ENCODE results near the gene GTSF1L. TPM values are rescaled to one million over a fixed set of nuclear protein-coding genes. Genes with fewer than 3 reads are reported as not detected.

Gene GTSF1L
- total RNA-seq, 2 experiments from 2014 or later: not detected

DNA sequence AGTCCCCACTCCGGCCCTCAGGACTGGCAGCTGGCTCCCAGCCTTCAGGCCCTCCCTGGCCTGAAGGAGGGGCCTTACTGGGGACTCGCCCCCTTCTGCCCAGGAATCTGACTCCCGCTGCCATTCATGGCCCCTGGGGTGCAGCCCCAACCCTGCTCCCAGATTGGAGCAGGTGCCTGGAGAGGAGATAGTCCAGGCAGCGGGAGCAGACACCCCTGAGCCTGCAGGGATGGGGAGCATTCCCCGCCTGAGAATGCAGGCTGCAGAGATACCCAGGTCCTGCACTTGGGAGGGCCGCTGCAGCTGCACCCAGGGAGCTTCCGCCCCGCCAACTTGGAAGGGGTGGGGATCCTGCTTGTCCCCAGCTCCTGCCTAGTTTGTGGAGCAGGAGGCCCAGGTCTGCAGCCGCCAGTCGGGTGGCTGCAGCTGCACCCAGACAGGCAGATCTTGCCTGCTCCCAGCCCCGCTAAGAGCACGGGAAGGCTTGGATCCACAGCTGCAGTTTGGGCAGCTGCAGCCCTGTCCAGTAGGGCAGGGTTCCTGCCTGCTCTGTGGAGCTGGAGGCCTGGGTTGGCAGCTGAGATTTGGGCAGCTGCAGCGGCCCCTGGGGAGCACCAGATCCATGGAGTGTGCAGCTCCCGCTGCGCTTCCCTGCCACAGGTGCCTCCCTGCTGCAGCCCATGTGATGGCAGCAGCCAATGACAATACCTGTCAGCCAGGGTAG is 5.2 kb downstream of the GTSF1L start:
- peaks cover 8% of the 10 kb centered on the region for H3K36me3 Mint-ChIP-seq (ENCODE audit: low read depth)
- H3K4me3 Mint-ChIP-seq: peak overlapping the region; percentile 54
- POLR2A ChIA-PET: no interaction called here
- H3K27ac Mint-ChIP-seq: peak overlapping the region; percentile 70
- peaks cover 24% of the 10 kb centered on the region for H3K4me1 Mint-ChIP-seq
- DNase-seq: no peak
- H3K27me3 Mint-ChIP-seq: no peaks in the 10 kb centered on the region
- no peaks in the 10 kb centered on the region for H3K9me3 Mint-ChIP-seq
- CTCF ChIA-PET: interaction anchor here (0.5 to 1.4 kb wide), 5 partner anchors 14 to 272 kb away, joined by 3 to 4 read pairs (median 3); no protein-coding TSS in a partner anchor

DNA sequence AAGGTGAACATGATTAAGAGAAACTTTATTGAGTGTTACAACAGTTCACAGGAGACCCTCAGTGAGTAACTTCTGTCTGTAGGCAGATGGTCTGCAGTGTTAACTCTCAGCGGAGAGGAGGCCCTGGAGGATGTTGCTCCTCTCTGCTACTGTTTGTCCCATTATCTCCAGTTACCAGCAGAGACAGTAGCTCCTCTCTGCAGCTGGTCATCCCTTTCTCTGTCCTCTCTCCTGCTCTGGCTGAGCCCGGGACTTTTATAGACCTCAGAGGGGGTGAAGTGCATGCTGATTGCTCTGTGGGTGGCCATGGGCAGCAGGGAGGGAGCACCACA is 5.7 kb downstream of the GTSF1L start:
- POLR2A ChIA-PET: no interaction called here
- H3K27me3 Mint-ChIP-seq: no peaks in the 10 kb centered on the region
- DNase-seq: no peak
- H3K27ac Mint-ChIP-seq: no peak overlapping the region
- H3K36me3 Mint-ChIP-seq (ENCODE audit: low read depth): peaks cover 12% of the 10 kb centered on the region
- peaks cover 24% of the 10 kb centered on the region for H3K4me1 Mint-ChIP-seq
- H3K9me3 Mint-ChIP-seq: no peaks in the 10 kb centered on the region
- H3K4me3 Mint-ChIP-seq: no peak overlapping the region
- CTCF ChIA-PET: interaction anchor here (0.9 to 1.0 kb wide), 2 partner anchors 8 to 23 kb away, joined by 3 to 4 read pairs; no protein-coding TSS in a partner anchor

DNA sequence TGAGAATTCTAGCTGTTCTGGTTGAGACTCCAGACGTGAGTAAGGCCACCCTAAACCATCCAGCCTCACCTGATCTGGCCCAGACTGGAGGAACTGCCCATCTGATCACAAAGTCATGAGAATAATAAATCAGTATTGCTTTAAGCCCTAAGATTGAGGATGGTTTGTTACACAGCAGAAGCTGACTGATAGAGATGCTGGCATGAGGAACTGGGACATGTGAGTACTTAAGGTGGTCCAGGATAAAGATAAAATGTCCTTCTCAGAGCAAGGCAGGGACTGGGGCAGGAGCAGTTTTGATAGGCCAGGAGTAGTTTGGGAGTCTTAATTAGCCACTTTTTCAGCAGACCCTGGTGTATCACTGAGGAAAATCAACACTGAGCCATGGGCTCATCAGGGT is 6.8 kb downstream of the GTSF1L start:
- H3K27ac Mint-ChIP-seq: no peak overlapping the region
- H3K9me3 Mint-ChIP-seq: no peaks in the 10 kb centered on the region
- ChIA-PET POLR2A (no interaction called here), CTCF (no interaction called here)
- peaks cover 24% of the 10 kb centered on the region for H3K4me1 Mint-ChIP-seq
- no peak for DNase-seq
- no peaks in the 10 kb centered on the region for H3K27me3 Mint-ChIP-seq
- no peak overlapping the region for H3K4me3 Mint-ChIP-seq
- peaks cover 12% of the 10 kb centered on the region for H3K36me3 Mint-ChIP-seq (ENCODE audit: low read depth)

DNA sequence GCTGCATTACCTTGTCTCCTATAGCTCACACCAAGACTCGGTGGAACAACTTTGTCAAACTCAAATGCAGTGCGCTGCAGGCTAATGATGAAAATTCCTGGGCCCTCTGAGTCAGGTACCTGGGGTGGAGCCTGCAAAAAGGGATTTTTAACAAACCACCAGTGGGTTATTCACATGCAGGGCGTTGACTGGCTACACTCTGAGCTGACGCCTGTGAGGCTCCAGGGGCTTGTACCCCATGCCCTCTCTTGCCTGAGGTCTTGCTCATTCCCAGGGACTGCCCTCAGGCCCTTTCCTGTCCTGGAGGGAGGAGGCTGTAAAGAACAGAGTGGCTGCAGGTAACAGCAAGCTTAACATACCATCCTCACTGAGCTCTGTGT is 9.2 kb downstream of the GTSF1L start:
- Mint-ChIP-seq H3K27me3 (no peaks in the 10 kb centered on the region), H3K27ac (peak overlapping the region; percentile 6), H3K4me3 (no peak overlapping the region), H3K4me1 (peaks cover 20% of the 10 kb centered on the region), H3K9me3 (no peaks in the 10 kb centered on the region), H3K36me3 (ENCODE audit: low read depth) (peaks cover 14% of the 10 kb centered on the region)
- CTCF ChIA-PET: interaction anchor here (0.8 to 1.5 kb wide), 4 partner anchors 12 to 499 kb away, joined by 3 read pairs; no protein-coding TSS in a partner anchor
- POLR2A ChIA-PET: no interaction called here
- DNase-seq: no peak

DNA sequence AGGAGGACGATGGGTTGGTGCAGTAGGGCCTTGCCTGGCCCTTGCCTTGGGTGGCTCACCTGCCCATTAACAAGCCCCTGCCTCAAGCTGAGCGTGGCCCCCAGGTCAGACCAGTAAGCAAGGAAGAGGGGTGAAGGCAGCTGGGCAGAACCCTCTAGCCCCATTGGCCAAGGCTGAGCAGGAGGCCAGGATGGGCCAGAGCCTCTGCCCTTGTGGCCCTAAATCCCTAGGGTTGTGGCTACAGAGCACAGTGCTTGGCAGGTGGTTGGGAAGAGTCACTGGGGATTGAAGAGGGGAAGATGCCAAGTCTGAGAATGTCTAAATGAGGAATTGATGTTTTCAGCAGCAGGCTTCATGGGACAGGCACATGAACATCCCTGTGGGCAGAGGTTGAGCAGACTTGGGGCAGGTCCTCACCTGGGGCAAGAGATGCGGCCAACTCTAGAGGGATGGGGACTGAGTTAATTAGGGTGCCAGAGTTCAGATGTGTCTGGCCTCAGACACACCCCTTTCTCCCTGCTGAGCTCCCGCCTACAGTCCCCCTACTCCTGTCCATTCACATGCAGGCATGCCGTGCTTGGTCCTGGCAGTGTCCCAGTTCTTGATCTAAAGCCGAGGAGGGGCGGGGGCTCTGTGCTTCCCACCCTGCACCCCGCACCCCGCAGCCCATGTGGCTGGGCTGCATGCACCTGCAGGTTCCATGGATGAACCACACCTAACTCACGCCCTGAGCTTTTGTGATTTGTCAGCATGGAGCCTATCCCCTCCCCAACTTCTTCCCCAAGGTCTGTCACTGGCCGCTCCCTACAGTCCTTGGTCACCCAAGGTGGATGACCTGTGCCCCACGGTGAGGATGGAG is 9.8 kb downstream of the GTSF1L start:
- H3K27ac Mint-ChIP-seq: peak overlapping the region; percentile 6
- H3K9me3 Mint-ChIP-seq: no peaks in the 10 kb centered on the region
- POLR2A ChIA-PET: no interaction called here
- H3K4me1 Mint-ChIP-seq: peaks cover 15% of the 10 kb centered on the region
- CTCF ChIA-PET: interaction anchor here (1.4 kb wide), 1 partner anchor 11 kb away, joined by 3 read pairs; no protein-coding TSS in a partner anchor
- DNase-seq: no peak
- no peak overlapping the region for H3K4me3 Mint-ChIP-seq
- H3K27me3 Mint-ChIP-seq: no peaks in the 10 kb centered on the region
- peaks cover 14% of the 10 kb centered on the region for H3K36me3 Mint-ChIP-seq (ENCODE audit: low read depth)

DNA sequence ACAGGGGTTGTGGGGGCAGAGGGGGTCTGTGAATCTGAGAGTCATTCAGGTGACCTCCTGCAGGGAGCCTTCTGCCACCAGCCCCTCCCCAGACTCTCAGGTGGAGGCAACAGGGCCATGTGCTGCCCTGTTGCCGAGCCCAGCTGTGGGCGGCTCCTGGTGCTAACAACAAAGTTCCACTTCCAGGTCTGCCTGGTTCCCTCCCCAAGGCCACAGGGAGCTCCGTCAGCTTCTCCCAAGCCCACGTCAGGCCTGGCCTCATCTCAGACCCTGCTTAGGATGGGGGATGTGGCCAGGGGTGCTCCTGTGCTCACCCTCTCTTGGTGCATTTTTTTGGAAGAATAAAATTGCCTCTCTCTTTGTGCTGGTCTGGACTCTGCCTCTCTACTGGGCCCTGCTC is 10.7 kb downstream of the GTSF1L start:
- POLR2A ChIA-PET: interaction anchor here (0.6 kb wide), 1 partner anchor 116 kb away, joined by 3 read pairs; no protein-coding TSS in a partner anchor
- Mint-ChIP-seq H3K4me1 (peaks cover 12% of the 10 kb centered on the region), H3K4me3 (no peak overlapping the region), H3K27ac (no peak overlapping the region), H3K27me3 (no peaks in the 10 kb centered on the region), H3K9me3 (no peaks in the 10 kb centered on the region), H3K36me3 (ENCODE audit: low read depth) (peaks cover 20% of the 10 kb centered on the region)
- no peak for DNase-seq
- CTCF ChIA-PET: no interaction called here

DNA sequence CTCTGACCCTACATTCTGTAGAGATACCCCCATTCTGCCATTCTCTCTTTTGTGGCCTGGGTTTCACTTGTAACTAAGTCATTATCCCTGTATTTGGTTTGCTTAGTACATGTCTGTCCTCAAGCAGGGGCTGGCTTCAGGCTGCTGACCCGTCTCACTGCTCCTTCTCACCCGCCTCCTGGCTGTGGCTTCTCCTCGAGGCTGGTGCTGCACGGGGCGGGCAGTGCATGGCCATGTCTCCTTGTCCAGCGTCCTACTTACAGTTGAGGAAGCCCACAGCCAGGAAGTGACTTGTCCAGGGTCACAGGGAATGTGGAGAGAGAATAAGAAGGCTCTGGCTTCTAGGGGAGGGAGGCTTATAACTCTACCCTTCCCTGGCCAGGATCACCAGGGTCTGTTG is 11.3 kb downstream of the GTSF1L start:
- DNase-seq: no peak
- Mint-ChIP-seq H3K9me3 (no peaks in the 10 kb centered on the region), H3K27ac (peak overlapping the region; percentile 16), H3K27me3 (no peaks in the 10 kb centered on the region), H3K4me3 (no peak overlapping the region), H3K36me3 (ENCODE audit: low read depth) (peaks cover 22% of the 10 kb centered on the region), H3K4me1 (peaks cover 7% of the 10 kb centered on the region)
- ChIA-PET CTCF (no interaction called here), POLR2A (interaction anchor here (0.6 kb wide), 1 partner anchor 116 kb away, joined by 3 read pairs; no protein-coding TSS in a partner anchor)

DNA sequence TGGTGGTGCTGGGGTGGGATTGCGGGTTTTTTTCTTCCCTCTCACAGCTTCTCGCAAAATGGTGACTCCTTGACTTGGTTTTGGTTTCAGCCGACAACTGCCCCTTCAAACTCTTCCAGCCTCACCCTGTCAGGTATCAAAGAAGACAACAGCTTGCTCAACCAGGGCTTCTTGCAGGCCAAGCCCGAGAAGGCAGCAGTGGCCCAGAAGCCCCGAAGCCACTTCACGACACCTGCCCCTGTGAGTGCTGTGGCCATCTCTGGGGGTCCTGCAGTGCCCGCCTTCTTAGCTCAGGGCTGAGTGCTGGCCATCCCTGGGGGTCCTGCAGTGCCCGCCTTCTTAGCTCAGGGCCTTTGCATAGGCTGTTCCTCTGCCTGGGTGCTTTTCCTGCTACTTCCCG is 11.8 kb downstream of the GTSF1L start:
- H3K36me3 Mint-ChIP-seq (ENCODE audit: low read depth): peaks cover 22% of the 10 kb centered on the region
- no peak overlapping the region for H3K27ac Mint-ChIP-seq
- H3K27me3 Mint-ChIP-seq: no peaks in the 10 kb centered on the region
- ChIA-PET CTCF (no interaction called here), POLR2A (no interaction called here)
- no peak overlapping the region for H3K4me3 Mint-ChIP-seq
- peaks cover 7% of the 10 kb centered on the region for H3K4me1 Mint-ChIP-seq
- DNase-seq: no peak
- no peaks in the 10 kb centered on the region for H3K9me3 Mint-ChIP-seq

DNA sequence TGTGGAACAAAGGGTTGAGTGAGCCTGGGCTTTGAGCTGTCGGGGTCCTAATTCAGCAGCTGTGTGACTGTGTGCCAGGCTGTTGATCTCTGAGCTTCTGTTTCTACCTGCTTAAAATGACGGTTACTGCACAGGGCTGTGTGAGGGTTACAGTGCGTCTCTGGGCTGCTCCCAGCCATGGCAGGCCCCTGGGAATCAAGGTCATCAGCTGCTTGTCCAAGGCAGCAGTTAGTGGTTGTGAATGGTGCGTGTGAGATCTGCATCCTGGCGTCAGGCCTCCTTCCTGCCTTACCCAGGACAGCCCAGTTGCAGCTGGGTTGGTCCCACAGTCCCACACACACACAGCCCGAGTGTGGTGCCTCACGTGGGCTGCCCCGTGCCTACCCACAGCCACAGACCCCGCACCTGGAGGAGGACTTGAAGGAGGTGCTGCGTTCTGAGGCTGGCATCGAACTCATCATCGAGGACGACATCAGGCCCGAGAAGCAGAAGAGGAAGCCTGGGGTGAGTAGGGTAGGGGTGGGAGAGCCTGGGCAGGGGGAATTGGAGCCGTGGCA is 15.6 kb downstream of the GTSF1L start:
- H3K9me3 Mint-ChIP-seq: no peaks in the 10 kb centered on the region
- no peak overlapping the region for H3K4me3 Mint-ChIP-seq
- H3K36me3 Mint-ChIP-seq (ENCODE audit: low read depth): peaks cover 15% of the 10 kb centered on the region
- no peaks in the 10 kb centered on the region for H3K4me1 Mint-ChIP-seq
- DNase-seq: no peak
- ChIA-PET POLR2A (no interaction called here), CTCF (interaction anchor here (0.6 kb wide), 1 partner anchor 105 kb away, joined by 3 read pairs; no protein-coding TSS in a partner anchor)
- no peaks in the 10 kb centered on the region for H3K27me3 Mint-ChIP-seq
- H3K27ac Mint-ChIP-seq: no peak overlapping the region

DNA sequence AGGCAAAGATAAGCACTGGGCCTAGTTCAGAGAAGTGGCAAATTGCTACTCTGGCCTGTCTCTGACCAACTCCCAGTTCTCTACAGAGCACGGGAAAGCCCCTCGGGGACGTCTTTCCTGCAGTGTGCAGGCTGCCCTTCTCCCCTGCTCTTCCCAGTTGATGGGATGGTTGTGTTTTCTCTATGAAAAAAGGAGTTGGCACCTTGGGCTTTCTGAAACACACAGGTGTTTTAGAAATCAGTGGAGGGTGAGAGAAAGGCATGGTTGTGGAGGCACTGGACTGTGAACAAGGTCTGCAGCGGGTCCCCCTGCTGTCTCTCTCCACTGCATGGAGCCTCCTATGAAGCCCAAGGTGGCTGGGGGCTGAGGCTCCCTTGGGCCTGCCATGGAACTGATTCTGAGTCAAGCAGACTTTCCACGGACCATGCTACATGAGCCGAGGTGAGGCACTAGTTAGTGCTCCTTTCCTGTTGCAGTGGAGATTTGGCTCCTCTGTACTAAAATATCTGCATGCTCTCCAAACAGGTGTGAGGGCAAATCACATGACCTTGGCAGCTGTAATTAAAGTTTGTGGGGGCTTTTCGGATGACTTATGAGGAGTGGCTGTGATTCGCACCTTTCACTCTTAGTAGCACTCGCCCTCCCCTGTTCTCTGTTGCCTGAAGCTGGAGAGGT is 16.3 kb downstream of the GTSF1L start:
- ChIA-PET POLR2A (no interaction called here), CTCF (no interaction called here)
- H3K4me3 Mint-ChIP-seq: no peak overlapping the region

DNA sequence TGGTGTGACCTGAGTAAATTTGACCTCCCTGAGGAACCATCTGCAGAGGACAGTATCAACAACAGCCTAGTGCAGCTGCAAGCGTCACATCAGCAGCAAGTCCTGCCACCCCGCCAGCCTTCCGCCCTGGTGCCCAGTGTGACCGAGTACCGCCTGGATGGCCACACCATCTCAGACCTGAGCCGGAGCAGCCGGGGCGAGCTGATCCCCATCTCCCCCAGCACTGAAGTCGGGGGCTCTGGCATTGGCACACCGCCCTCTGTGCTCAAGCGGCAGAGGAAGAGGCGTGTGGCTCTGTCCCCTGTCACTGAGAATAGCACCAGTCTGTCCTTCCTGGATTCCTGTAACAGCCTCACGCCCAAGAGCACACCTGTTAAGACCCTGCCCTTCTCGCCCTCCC is 24.3 kb downstream of the GTSF1L start:
- Mint-ChIP-seq H3K27me3 (no peaks in the 10 kb centered on the region), H3K27ac (no peak overlapping the region), H3K36me3 (ENCODE audit: low read depth) (peaks cover 41% of the 10 kb centered on the region), H3K9me3 (no peaks in the 10 kb centered on the region), H3K4me3 (no peak overlapping the region), H3K4me1 (peaks cover 7% of the 10 kb centered on the region)
- CTCF ChIA-PET: no interaction called here
- POLR2A ChIA-PET: no interaction called here
- DNase-seq: no peak

More for the DNA sequence above, 16.3 kb downstream of the GTSF1L start:
- Mint-ChIP-seq H3K4me1 (no peaks in the 10 kb centered on the region), H3K9me3 (no peaks in the 10 kb centered on the region), H3K27me3 (no peaks in the 10 kb centered on the region), H3K27ac (no peak overlapping the region), H3K36me3 (ENCODE audit: low read depth) (peaks cover 18% of the 10 kb centered on the region)
- DNase-seq: no peak

DNA sequence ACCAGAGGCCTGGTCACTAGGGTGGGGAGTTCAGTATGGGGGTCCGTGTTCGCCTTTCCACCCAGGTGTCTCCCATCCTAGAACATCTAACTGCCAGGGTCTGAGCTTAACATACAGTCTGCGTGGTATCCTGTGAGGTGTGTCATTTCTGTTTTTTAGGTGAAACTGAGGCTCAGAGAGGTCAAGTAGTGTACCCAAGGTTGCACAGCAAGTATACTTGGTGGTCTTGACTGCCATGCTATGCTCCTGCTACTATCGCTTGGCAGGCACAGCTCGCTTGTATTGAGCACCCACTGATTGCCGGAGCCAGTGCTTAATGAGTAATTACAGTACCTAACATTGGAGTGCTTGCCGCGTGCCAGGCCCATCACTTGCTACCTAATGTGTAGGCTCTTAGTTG is 26.2 kb downstream of the GTSF1L start:
- Mint-ChIP-seq H3K4me1 (peaks cover 7% of the 10 kb centered on the region), H3K27me3 (no peaks in the 10 kb centered on the region), H3K36me3 (ENCODE audit: low read depth) (peaks cover 35% of the 10 kb centered on the region), H3K27ac (peak overlapping the region; percentile 31), H3K9me3 (no peaks in the 10 kb centered on the region), H3K4me3 (no peak overlapping the region)
- ChIA-PET CTCF (interaction anchor here (0.7 kb wide), 1 partner anchor 18 kb away, joined by 3 read pairs; no protein-coding TSS in a partner anchor), POLR2A (no interaction called here)
- no peak for DNase-seq

All from activated CD4-positive, alpha-beta T cell treated with anti-CD3 and anti-CD28 coated beads, Interleukin-2, amount 10 ng/mL, durations not matched to agents 7 days and 5 days (primary cell).